GOT3 (cell line): ENCODE data around the gene PSMB11.
A peak's percentile ranks its signal among the peaks of the same experiment; 100 is the strongest.
"Not testable (repeated sequence)": the region's sequence is repeated elsewhere in the genome, so short reads cannot be mapped to it uniquely, and the experiment has no call there.

Experiments used
- DNase-seq: peaks from one replicate; lab custom pipeline; 2025; ENCODE audit warnings: mixed read lengths; lab: John Stamatoyannopoulos, UW

Gene PSMB11

DNA sequence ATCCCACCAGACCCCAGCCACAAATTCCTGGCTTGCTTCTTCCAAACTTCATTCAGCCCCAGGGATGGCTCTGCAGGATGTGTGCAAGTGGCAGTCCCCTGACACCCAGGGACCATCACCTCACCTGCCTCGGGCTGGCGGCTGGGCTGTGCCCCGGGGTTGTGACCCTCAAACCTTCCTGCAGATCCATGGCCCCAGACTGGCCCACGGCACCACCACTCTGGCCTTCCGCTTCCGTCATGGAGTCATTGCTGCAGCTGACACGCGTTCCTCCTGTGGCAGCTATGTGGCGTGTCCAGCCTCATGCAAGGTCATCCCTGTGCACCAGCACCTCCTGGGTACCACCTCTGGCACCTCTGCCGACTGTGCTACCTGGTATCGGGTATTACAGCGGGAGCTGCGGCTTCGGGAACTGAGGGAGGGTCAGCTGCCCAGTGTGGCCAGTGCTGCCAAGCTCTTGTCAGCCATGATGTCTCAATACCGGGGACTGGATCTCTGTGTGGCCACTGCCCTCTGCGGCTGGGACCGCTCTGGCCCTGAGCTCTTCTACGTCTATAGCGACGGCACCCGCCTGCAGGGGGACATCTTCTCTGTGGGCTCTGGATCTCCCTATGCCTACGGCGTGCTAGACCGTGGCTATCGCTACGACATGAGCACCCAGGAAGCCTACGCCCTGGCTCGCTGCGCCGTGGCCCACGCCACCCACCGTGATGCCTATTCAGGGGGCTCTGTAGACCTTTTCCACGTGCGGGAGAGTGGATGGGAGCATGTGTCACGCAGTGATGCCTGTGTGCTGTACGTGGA is at the start of gene PSMB11:
TSS of gene PSMB11 (plus strand) at position 51 of the 804 bp plus-strand sequence. CDS start at position 65, 14 bp downstream.
- no peak for DNase-seq

- no peak for DNase-seq
Observed at GRCh38 chr14:22993517-22993916, 48.5 kb upstream of the PSMB11 start.

GRCh38 chr14:22994762-22995275 is 47.2 kb upstream of the PSMB11 start:
- DNase-seq, result no peak

GRCh38 chr14:22995889-22996625 is 46.0 kb upstream of the PSMB11 start:
- DNase-seq, result no peak

DNA sequence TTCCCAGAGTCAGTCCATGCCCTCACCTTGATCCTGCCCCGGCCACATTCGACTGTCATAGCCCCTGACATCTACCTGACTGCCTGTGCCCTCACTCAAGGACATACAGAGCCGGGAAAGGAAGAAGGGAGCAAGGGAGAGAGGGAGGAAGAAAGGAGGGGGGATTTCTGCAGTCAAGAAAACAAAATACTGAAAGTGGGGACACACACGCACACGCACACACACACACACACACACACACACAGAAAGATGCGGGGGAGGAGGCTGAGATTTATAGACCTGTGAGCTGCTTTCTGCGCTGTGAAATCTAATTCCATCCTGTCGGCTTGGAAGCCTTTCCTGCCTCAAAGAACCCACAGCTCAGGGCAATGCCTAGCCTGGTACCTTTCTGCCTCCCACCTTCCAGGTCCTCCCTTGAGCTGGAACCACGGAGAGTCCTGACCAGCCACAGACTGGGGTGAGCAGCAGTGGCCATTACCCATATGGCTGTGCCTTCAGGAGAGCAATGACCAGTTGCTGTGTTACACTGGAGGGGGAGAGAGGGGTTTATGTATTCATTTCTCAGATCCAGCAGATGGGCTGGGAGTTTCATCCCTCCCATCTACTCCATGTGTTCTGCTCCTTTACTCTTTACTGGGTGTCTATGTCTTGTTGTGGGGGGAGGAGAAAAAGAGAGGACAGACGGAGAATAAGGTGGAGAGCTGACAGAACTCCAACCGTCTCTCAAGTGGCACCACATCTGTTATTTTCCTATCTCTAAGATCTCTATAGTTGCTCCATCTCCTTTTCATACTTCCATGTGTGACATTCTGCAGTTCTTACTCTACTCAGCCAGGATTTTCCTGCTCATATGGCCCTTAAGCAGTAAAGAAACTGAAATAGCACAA is 45.0 kb upstream of the PSMB11 start:
- no peak for DNase-seq

DNA sequence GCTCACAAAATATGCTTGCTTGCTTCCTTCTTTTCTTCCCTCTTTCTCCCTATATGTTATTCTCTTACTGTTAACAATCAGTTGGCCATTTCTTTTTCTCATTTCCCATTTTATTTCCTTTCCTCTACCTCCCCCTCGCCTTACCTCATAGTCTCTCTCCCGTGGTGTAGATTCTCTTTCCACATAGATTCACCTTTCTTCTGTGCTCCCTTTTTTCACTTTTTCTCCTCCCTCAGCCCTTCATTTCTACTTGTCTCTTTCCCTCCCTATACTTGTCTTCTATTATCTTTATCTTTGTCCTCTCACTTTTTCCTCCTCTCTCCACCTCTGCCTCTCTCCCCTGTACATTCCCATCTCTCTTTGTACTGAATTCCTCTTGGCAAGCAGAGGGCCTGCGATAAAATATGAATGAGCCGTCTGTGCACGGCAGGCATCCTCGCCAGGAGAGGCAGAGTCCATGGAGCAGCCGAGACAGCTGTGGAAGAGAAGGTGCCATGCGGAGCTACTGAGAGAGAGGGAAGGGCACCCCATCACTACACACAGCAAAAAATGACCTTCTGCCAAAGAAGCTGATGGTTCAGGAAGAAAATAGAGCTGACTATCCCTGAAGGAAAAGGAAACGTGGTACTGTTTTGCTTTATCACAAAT is 44.2 kb upstream of the PSMB11 start:
- DNase-seq, result no peak

GRCh38 chr14:22998329-22999012 is 43.5 kb upstream of the PSMB11 start:
- DNase-seq, result no peak

DNA sequence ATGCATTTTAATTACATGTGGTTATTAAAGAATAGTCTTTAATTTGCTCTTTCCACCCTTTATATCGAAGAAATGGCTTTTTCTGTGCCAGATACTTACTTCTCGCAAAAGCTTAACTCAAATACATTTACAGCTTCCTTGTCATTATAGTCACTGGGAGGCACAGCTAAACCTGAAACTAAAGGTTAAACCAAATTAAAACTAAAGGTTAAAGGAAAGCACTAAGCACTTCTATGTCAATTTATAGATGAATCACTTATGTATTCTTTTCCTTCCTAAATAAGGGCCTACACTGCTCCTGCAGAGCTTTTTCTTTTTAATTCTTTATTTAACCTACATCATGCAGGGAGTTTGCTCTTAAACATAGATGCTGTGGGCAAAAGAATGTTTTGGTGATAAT is 41.2 kb upstream of the PSMB11 start:
- DNase-seq, result no peak

- no peak for DNase-seq
Observed at GRCh38 chr14:23002592-23002991, 39.4 kb upstream of the PSMB11 start.

GRCh38 chr14:23004274-23004673 is 37.7 kb upstream of the PSMB11 start:
- DNase-seq, result not testable (repeated sequence)

DNA sequence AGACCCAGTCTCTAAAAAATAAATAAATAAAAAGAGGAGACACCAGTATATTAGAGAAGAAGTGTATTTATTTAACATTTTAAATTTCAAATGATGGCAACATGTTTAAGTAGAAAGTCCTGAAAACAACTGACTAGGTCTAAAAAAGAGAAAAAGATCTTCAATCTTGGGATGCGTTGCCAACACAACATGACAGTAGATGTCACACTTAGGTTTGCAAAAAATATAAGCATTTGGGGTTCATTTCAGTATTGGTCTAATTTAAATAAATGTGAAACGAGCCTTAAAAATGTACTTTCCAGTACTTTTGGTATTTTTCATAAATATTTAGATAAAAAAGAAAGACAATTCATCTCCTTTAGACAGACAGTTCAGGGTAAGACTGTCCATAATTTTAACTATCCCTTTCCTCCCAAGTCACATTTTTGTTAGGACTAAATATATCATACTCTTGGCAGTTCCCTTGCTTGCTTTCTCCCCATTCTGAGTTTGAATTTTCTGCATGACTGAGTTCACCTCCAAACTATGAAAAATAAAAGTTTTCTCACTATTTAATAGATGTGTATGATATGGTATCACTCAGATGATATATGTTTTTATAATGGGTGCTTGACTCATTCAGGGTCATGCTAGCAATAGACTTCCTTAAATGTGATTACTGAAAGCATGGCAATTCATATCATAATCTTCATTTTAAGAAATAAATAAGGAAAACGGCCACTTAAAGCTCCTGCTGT is 36.4 kb upstream of the PSMB11 start:
- DNase-seq, result no peak

DNA sequence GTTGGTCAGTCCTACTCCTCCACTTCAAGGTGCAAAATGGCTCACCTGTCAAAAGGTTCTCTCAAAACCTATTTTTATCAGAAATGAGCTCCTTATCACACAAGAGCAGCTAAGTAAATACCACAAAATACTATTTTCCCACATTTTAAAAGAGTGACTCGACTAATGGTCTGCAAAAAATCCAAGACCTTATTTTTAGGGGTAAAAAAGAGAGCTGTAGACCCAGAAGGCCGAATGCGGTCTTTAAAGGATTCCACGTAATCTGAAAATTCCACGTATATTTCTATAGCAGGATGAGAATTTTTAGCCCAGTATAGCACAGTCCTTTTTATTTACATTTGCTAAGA is 35.9 kb upstream of the PSMB11 start:
- no peak for DNase-seq

GRCh38 chr14:23006544-23007419 is 35.2 kb upstream of the PSMB11 start:
- peak; percentile 58 for DNase-seq

DNA sequence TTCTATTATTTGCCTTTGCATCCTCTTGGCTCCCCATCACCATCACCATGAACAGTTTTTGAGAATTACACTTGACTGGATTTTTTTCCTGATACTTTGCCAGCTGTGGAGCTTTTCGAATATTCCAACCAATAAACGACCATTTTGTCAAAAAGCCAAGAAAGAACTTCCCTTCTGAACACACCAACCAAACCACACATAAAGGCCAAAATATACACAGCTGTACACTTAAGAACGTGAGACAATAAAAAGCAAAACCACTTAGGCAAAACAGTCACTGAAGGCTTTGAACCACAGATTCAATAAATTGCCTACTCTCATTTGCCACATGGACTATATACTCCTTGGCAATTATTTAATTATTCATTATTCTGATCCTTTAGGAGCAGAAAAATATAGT is 33.2 kb upstream of the PSMB11 start:
- DNase-seq, result no peak

DNA sequence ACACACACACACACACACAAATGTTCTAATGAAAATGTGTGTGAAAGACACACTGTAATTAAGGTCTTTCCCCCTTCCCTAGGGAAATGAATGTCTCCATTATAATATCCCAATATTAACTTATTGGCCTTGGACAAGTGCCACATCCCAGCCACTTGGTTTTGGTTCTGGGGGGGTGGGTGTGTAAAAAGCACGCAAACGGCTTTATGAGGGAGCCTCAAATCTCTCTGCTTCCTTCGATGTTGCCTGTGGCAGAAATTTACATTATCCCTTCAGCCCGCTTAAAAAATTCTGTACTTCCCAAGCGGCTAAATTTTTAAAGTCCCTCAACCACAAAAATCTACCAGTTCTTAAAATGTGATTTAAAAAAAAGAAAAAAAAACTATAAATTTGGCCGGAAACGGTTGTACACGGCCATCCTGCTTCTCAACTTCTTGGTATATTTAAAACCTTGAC is 32.5 kb upstream of the PSMB11 start:
- no peak for DNase-seq

GRCh38 chr14:23009939-23010726 is 31.9 kb upstream of the PSMB11 start, which contains the start of gene C14orf93:
Gene C14orf93, minus strand, starts transcription at chr14:23010143. Its CDS starts 11,120 bp downstream, at chr14:22999023.
- DNase-seq, result no peak

DNA sequence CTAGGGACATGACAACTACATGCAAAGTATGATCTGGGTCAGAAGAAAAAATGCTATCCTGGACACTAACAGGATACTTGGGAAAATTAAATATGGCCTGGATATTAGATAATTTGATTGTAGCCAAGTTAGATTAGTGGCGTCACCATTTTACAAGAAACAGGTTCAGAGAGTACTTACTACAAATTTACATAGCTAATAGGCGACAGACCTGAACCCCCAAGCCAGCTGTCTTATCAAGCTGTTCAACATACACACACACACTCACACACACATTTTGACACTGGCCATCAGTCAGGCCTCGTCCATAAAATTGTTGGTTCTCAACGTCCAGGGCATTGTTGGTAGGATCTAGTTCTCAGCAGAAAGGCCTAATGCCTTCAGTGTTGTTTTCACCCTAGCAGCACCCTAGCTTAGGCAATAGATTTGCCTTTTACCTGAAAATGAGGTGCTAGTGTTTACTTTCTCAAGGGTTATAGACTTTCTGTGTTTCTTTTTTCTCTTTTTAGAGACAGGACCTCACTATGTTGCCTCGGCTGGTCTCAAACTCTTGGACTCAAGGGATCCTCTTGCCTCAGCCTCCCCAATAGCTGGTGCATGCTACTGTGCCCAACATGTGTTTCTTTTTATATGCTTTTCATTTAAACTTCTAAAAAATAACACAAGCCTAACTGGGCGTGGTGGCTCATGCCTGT is 28.8 kb upstream of the PSMB11 start:
- no peak for DNase-seq

GRCh38 chr14:23013749-23014054 is 28.3 kb upstream of the PSMB11 start:
- not testable (repeated sequence) for DNase-seq
